Activated CD4-positive, alpha-beta T cell treated with anti-CD3 and anti-CD28 coated beads for 36 hours (primary cell): ENCODE data around the gene SPATA6. TPM values are rescaled to one million over a fixed set of nuclear protein-coding genes. Genes with fewer than 3 reads are reported as not detected.

ENCODE experiments used
- ATAC-seq: fragments of 200-7000 bp; cut with Tn5 transposase; one replicate; pipeline ENCODE4 v1.10.0; 2021; ENCODE audit warnings: mild to moderate bottlenecking, moderate library complexity
- CTCF ChIA-PET: fragments of 350-600 bp; sonication (Branson Sonifier 250); formaldehyde crosslinking; loops from one replicate; lab custom pipeline; 2021; ENCODE audit warnings: antibody characterized with exemption; lab: Charles Lee
- POLR2A ChIA-PET: fragments of 350-600 bp; sonication (Branson Sonifier 250); formaldehyde crosslinking; loops from one replicate; lab custom pipeline; 2021; ENCODE audit warnings: antibody characterized with exemption, inconsistent platforms; lab: Charles Lee
- DNase-seq: peaks from one replicate; pipeline ENCODE4 v3.0.0-alpha.2; 2020
- H3K27ac Mint-ChIP-seq: one replicate; pipeline ENCODE4 v1.8.0; 2021; ENCODE audit warnings: mixed read lengths
- H3K27me3 Mint-ChIP-seq: one replicate; pipeline ENCODE4 v1.8.0; 2021; ENCODE audit warnings: mixed read lengths
- H3K36me3 Mint-ChIP-seq: one replicate; pipeline ENCODE4 v1.8.0; 2021; ENCODE audit warnings: low read depth, mixed read lengths
- H3K4me1 Mint-ChIP-seq: one replicate; pipeline ENCODE4 v1.8.0; 2021; ENCODE audit warnings: mixed read lengths
- H3K4me3 Mint-ChIP-seq: one replicate; pipeline ENCODE4 v1.8.0; 2021; ENCODE audit warnings: mild to moderate bottlenecking, moderate library complexity, mixed read lengths
- H3K9me3 Mint-ChIP-seq: one replicate; pipeline ENCODE4 v1.8.0; 2021; ENCODE audit warnings: low read depth, mixed read lengths
- intact Hi-C, 2 experiments: fragments of 100-400 bp; cut with DNase I in 1 of 2; cut with micrococcal nuclease in 1 of 2; formaldehyde crosslinking; loops; one replicate each; pipeline versions ENCODE4 v1.14.2 to v1.15.1; 2022 to 2024; cut with DNase I, micrococcal nuclease
- total RNA-seq, 2 experiments: library from RNA; stranded (reverse); gene quantifications; one replicate each; pipeline ENCODE4 v1.2.3, GENCODE V29; 2021

The SPATA6 gene
- total RNA-seq, 2 experiments from 2014 or later: 2.8 to 3.3 TPM

DNA sequence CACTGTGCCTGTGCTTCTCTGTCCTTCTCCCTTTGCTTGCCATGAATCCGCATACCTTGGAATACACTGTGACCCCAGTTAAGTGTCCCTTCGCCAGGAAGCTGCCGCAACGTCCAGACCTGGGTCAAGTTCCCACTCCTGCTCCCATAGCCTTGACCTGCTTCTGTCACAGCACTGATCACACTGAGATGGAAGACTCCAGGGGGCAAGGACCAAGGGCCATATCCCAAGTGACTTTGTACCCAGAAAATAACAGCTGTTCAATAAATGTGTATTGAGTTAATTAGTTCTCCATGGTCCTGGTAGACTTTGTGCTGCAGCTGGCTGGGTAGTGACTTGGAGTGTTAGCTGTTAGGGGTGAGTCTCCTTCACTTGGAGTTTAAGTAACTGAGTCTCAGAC, 223.6 kb downstream of the SPATA6 start:
- POLR2A ChIA-PET: no interaction called here
- CTCF ChIA-PET: no interaction called here
- Mint-ChIP-seq H3K27ac (no peak overlapping the region), H3K36me3 (no peaks in the 10 kb centered on the region), H3K27me3 (peaks cover 6% of the 10 kb centered on the region), H3K9me3 (no peaks in the 10 kb centered on the region), H3K4me3 (no peak overlapping the region), H3K4me1 (peaks cover 3% of the 10 kb centered on the region)
- intact Hi-C loops: no loop called here
- DNase-seq (no peak), ATAC-seq (no peak)

DNA sequence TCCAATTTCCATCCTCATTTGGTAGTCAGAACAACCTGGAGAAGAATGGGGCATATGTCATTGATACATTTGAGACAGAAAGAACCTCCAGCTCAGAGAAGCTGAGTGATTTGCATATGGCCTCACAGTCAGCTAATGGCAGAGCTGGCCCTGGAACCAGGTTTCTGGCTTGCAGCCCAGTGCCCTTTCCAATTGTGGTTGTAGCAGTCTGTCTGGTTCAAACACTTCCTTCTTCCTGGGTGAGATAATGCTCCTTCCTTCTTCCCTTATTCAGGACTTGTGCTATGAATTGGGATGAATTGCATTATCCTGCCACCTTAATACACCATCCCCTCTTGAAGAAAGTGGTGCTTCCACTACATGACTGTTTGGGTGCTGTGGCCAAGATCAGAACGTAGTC, 225.3 kb downstream of the SPATA6 start:
- no peak overlapping the region for H3K27ac Mint-ChIP-seq
- no peaks in the 10 kb centered on the region for H3K36me3 Mint-ChIP-seq
- intact Hi-C loops: no loop called here
- no peaks in the 10 kb centered on the region for H3K9me3 Mint-ChIP-seq
- no peak for ATAC-seq
- no peak for DNase-seq
- ChIA-PET POLR2A (no interaction called here), CTCF (interaction anchor here (1.2 kb wide), 1 partner anchor 8 kb away, joined by 3 read pairs; no protein-coding TSS in a partner anchor)
- H3K4me3 Mint-ChIP-seq: no peak overlapping the region
- peaks cover 3% of the 10 kb centered on the region for H3K4me1 Mint-ChIP-seq
- peaks cover 6% of the 10 kb centered on the region for H3K27me3 Mint-ChIP-seq

Other genes with a start within 250 kb of the SPATA6 start
- not detected for gene SLC5A9, start 249.5 kb downstream of the SPATA6 start, total RNA-seq